ENCODE data around the gene RALGAPA2. TPM values are rescaled to one million over a fixed set of nuclear protein-coding genes. Genes with fewer than 3 reads are reported as not detected.

RALGAPA2 gene
- polyA plus RNA-seq, 2 of the 4 experiments (the other 2 are of a cell fraction): 4.0 to 4.7 TPM

GRCh38 chr20:20414640-20415220 lies 297.7 kb downstream of the RALGAPA2 start:
- POLR2A ChIA-PET: no interaction called here
- no peak for TF ChIP-seq CEBPB (IDR thresholded peaks at IDR 0.05)
- TF ChIP-seq ZSCAN20 (CRISPR knock-in tag; IDR thresholded peaks at IDR 0.05): no peak
- no peak for TF ChIP-seq GATA3 (IDR thresholded peaks at IDR 0.05; ENCODE audit: borderline replicate concordance)
- TF ChIP-seq ELK1 (IDR thresholded peaks at IDR 0.05; ENCODE audit: low read depth, low read length): no peak
- TF ChIP-seq MYC (IDR thresholded peaks at IDR 0.05; ENCODE audit: borderline replicate concordance, low read length): no peak
- TF ChIP-seq HOXB13 (CRISPR knock-in tag; IDR thresholded peaks at IDR 0.05; ENCODE audit: low read depth): no peak
- TF ChIP-seq CBX8 (IDR thresholded peaks at IDR 0.05): no peak
- no peak for TF ChIP-seq MAX (IDR thresholded peaks at IDR 0.05)
- TF ChIP-seq RAD21 (conservative IDR thresholded peaks at IDR 0.05 in 1 of 2, IDR thresholded peaks at IDR 0.05 in 1 of 2): no peak
- no peak for TF ChIP-seq FOSB (CRISPR knock-in tag; IDR thresholded peaks at IDR 0.05)
- no peak for TF ChIP-seq ATOH8 (CRISPR knock-in tag; IDR thresholded peaks at IDR 0.05; ENCODE audit: low read depth)
- TF ChIP-seq PHF8 (IDR thresholded peaks at IDR 0.05; ENCODE audit: borderline replicate concordance, low read depth): no peak
- TF ChIP-seq FOSL2 (IDR thresholded peaks at IDR 0.05): no peak
- TF ChIP-seq FOSL2 (CRISPR knock-in tag; IDR thresholded peaks at IDR 0.05): no peak
- no peak for TF ChIP-seq SREBF2 (IDR thresholded peaks at IDR 0.05)
- TF ChIP-seq PBX3 (IDR thresholded peaks at IDR 0.05): no peak
- no peak for TF ChIP-seq NR3C1 (IDR thresholded peaks at IDR 0.05)
- no peak for TF ChIP-seq NPAS2 (CRISPR knock-in tag; IDR thresholded peaks at IDR 0.05; ENCODE audit: borderline replicate concordance)
- no peak for DNase-seq (ENCODE audit: low read depth in 1 of 2, low spot score in 1 of 2)
- Histone ChIP-seq H3K4me3 (no peak overlapping the region), H3K9me3 (no peaks in the 10 kb centered on the region), H3K4me2 (no peak overlapping the region), H3K4me1 (no peaks in the 10 kb centered on the region), H3K27ac (no peak overlapping the region)
- no peak for ATAC-seq
- FAIRE-seq: no peak
- 53% methylated on average over 5 of the region's 5 CpGs for WGBS (ENCODE audit: missing lambda C conversion rate)
- CTCF ChIA-PET: interaction anchor here (1.3 kb wide), 1 partner anchor 20 kb away, joined by 4 read pairs; no protein-coding TSS in a partner anchor

GRCh38 chr20:20413810-20414281 lies 298.6 kb downstream of the RALGAPA2 start:
- ChIA-PET POLR2A (no interaction called here), CTCF (interaction anchor here (1.6 kb wide), 1 partner anchor 13 kb away, joined by 4 read pairs; no protein-coding TSS in a partner anchor)
- H3K4me2 ChIP-seq: no peak overlapping the region
- ATAC-seq (no peak), DNase-seq (ENCODE audit: low read depth in 1 of 2, low spot score in 1 of 2) (no peak), FAIRE-seq (no peak)
- no peaks in the 10 kb centered on the region for H3K9me3 ChIP-seq
- H3K4me3 ChIP-seq: no peak overlapping the region
- no peak overlapping the region for H3K27ac ChIP-seq
- no peak for TF ChIP-seq HDAC2 (IDR thresholded peaks at IDR 0.05)
- no peak for TF ChIP-seq KDM5A (IDR thresholded peaks at IDR 0.05)
- no peak for TF ChIP-seq ZNF302 (CRISPR knock-in tag; IDR thresholded peaks at IDR 0.05)
- no peak for TF ChIP-seq HOXB5 (CRISPR knock-in tag; IDR thresholded peaks at IDR 0.05)
- no peak for TF ChIP-seq TP53 (CRISPR knock-in tag; IDR thresholded peaks at IDR 0.05)
- no peak for TF ChIP-seq POLR2AphosphoS2 (conservative IDR thresholded peaks at IDR 0.05; ENCODE audit: low read length)
- no peak for TF ChIP-seq EHMT2 (IDR thresholded peaks at IDR 0.05; ENCODE audit: low read depth)
- TF ChIP-seq CHD4 (IDR thresholded peaks at IDR 0.05; ENCODE audit: borderline replicate concordance): no peak
- TF ChIP-seq RAD21 (conservative IDR thresholded peaks at IDR 0.05 in 1 of 2, IDR thresholded peaks at IDR 0.05 in 1 of 2): no peak
- no peak for TF ChIP-seq JUN (IDR thresholded peaks at IDR 0.05)
- no peak for TF ChIP-seq KDM1A (IDR thresholded peaks at IDR 0.05; ENCODE audit: low read depth)
- no peak for TF ChIP-seq ZSCAN20 (CRISPR knock-in tag; IDR thresholded peaks at IDR 0.05)
- no peak for TF ChIP-seq CBX2 (IDR thresholded peaks at IDR 0.05; ENCODE audit: borderline replicate concordance, low read depth)
- TF ChIP-seq BHLHE40 (IDR thresholded peaks at IDR 0.05; ENCODE audit: low read depth, low read length): no peak
- no peak for TF ChIP-seq CBX8 (IDR thresholded peaks at IDR 0.05)
- no peak for TF ChIP-seq FOSB (CRISPR knock-in tag; IDR thresholded peaks at IDR 0.05)
- TF ChIP-seq HEYL (CRISPR knock-in tag; IDR thresholded peaks at IDR 0.05): no peak
- no peak for TF ChIP-seq RNF2 (IDR thresholded peaks at IDR 0.05; ENCODE audit: borderline replicate concordance, low read depth)
- TF ChIP-seq BCL3 (IDR thresholded peaks at IDR 0.05): no peak
- H3K4me1 ChIP-seq: no peaks in the 10 kb centered on the region
- WGBS (ENCODE audit: missing lambda C conversion rate): 82% methylated on average over 21 of the region's 21 CpGs
